Measurements from ENCODE around the gene BORCS5.

DNA sequence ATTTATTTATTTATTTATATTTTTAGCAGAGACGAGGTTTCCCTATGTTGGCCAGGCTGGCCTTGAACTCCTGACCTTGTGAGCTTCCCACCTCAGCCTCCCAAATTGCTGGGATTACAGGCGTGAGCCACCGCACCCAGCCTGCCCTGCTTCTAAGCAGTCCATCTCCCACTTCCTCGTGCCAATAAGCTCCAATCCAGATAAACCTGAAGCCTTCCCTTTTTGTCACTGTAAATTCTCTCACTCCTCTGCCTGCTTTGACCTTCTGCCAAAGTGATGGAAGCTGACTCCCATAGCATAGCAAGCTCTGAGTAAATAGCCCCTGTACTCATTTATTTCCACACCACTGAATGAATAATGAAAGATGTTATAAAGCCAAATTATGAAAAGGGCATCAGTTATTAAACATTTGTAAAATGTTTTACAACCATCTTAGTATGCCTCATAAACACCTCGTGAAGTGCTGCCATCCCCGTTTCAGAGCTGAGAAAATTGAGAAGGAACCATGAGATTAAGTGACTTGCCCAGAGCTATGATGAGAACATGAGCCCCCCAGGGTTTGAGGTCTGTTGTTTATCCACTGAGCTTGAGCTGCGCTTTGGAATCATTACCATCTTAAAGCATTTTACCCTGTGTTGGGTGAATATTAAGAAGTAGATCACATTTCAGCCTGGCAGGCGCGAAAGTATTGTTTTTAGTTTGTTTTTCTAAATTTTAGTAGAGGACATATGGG is 37.3 kb upstream of the BORCS5 start:
- TF ChIP-seq POLR2AphosphoS5 (IDR thresholded peaks at IDR 0.05; ENCODE audit: low read depth, low read length) (no peak), TAF1 (IDR thresholded peaks at IDR 0.05; ENCODE audit: borderline replicate concordance, insufficient read depth, low read length) (no peak), REST (IDR thresholded peaks at IDR 0.05; ENCODE audit: insufficient read depth in 1 of 2, low read depth in 2 of 2, low read length in 2 of 2) (no peak), SIN3A (IDR thresholded peaks at IDR 0.05; ENCODE audit: borderline replicate concordance, insufficient read depth, low read length) (no peak), FOXP2 (optimal IDR thresholded peaks at IDR 0.05; ENCODE audit: borderline replicate concordance, extremely low read depth, extremely low read length, insufficient read depth) (no peak)

Measured in PFSK-1 (cell line).